ENCODE measurements around the gene AATF.

The AATF gene

GRCh38 chr17:36975922-36976515 lies 27.3 kb downstream of the AATF start:
- Mint-ChIP-seq H3K9me3 (no peaks in the 10 kb centered on the region), H3K4me1 (ENCODE audit: low read depth) (peaks cover 66% of the 10 kb centered on the region), H3K27ac (no peak overlapping the region), H3K27me3 (no peaks in the 10 kb centered on the region), H3K36me3 (ENCODE audit: low read depth) (peaks cover 65% of the 10 kb centered on the region), H3K4me3 (no peak overlapping the region)
- DNase-seq = no peak

GRCh38 chr17:36977066-36977465 lies 28.3 kb downstream of the AATF start:
- H3K9me3 Mint-ChIP-seq = no peaks in the 10 kb centered on the region
- H3K36me3 Mint-ChIP-seq (ENCODE audit: low read depth) = peaks cover 66% of the 10 kb centered on the region
- H3K4me1 Mint-ChIP-seq (ENCODE audit: low read depth) = peaks cover 61% of the 10 kb centered on the region
- H3K27ac Mint-ChIP-seq = no peak overlapping the region
- DNase-seq = no peak
- H3K4me3 Mint-ChIP-seq = no peak overlapping the region
- no peaks in the 10 kb centered on the region for H3K27me3 Mint-ChIP-seq

GRCh38 chr17:36977568-36977967 lies 28.8 kb downstream of the AATF start:
- Mint-ChIP-seq H3K9me3 (no peaks in the 10 kb centered on the region), H3K4me3 (no peak overlapping the region), H3K4me1 (ENCODE audit: low read depth) (peaks cover 57% of the 10 kb centered on the region), H3K36me3 (ENCODE audit: low read depth) (peaks cover 66% of the 10 kb centered on the region), H3K27ac (no peak overlapping the region), H3K27me3 (no peaks in the 10 kb centered on the region)
- no peak for DNase-seq

GRCh38 chr17:36978810-36979564 lies 30.2 kb downstream of the AATF start:
- Mint-ChIP-seq H3K9me3 (no peaks in the 10 kb centered on the region), H3K27me3 (no peaks in the 10 kb centered on the region), H3K4me3 (no peak overlapping the region), H3K36me3 (ENCODE audit: low read depth) (peaks cover 70% of the 10 kb centered on the region), H3K4me1 (ENCODE audit: low read depth) (peaks cover 48% of the 10 kb centered on the region), H3K27ac (no peak overlapping the region)
- no peak for DNase-seq

- DNase-seq = no peak
- Mint-ChIP-seq H3K9me3 (no peaks in the 10 kb centered on the region), H3K4me1 (ENCODE audit: low read depth) (peaks cover 47% of the 10 kb centered on the region), H3K4me3 (no peak overlapping the region), H3K27me3 (no peaks in the 10 kb centered on the region), H3K27ac (no peak overlapping the region), H3K36me3 (ENCODE audit: low read depth) (peaks cover 74% of the 10 kb centered on the region)
Measured at GRCh38 chr17:36979565-36979941, 30.8 kb downstream of the AATF start.

- Mint-ChIP-seq H3K27me3 (no peaks in the 10 kb centered on the region), H3K36me3 (ENCODE audit: low read depth) (peaks cover 71% of the 10 kb centered on the region), H3K4me3 (no peak overlapping the region), H3K27ac (no peak overlapping the region), H3K9me3 (no peaks in the 10 kb centered on the region), H3K4me1 (ENCODE audit: low read depth) (peaks cover 39% of the 10 kb centered on the region)
- DNase-seq = no peak
Measured at GRCh38 chr17:36980280-36980761, 31.6 kb downstream of the AATF start.

- no peak for DNase-seq
- H3K9me3 Mint-ChIP-seq = no peaks in the 10 kb centered on the region
- H3K27me3 Mint-ChIP-seq = no peaks in the 10 kb centered on the region
- peaks cover 16% of the 10 kb centered on the region for H3K4me1 Mint-ChIP-seq (ENCODE audit: low read depth)
- H3K27ac Mint-ChIP-seq = no peak overlapping the region
- no peak overlapping the region for H3K4me3 Mint-ChIP-seq
- H3K36me3 Mint-ChIP-seq (ENCODE audit: low read depth) = peaks cover 81% of the 10 kb centered on the region
Measured at GRCh38 chr17:36983618-36984017, 34.9 kb downstream of the AATF start.

- Mint-ChIP-seq H3K36me3 (ENCODE audit: low read depth) (peaks cover 89% of the 10 kb centered on the region), H3K9me3 (no peaks in the 10 kb centered on the region), H3K27me3 (no peaks in the 10 kb centered on the region), H3K4me3 (no peak overlapping the region), H3K27ac (no peak overlapping the region), H3K4me1 (ENCODE audit: low read depth) (peaks cover 5% of the 10 kb centered on the region)
- DNase-seq = no peak
Measured at GRCh38 chr17:36989173-36989572, 40.4 kb downstream of the AATF start.

- Mint-ChIP-seq H3K27ac (no peak overlapping the region), H3K27me3 (no peaks in the 10 kb centered on the region), H3K36me3 (ENCODE audit: low read depth) (peaks cover 91% of the 10 kb centered on the region)
Measured at GRCh38 chr17:36992701-36993100, 43.9 kb downstream of the AATF start.

GRCh38 chr17:36993227-36993626 lies 44.5 kb downstream of the AATF start:
- Mint-ChIP-seq H3K27me3 (no peaks in the 10 kb centered on the region), H3K4me3 (no peak overlapping the region), H3K36me3 (ENCODE audit: low read depth) (peaks cover 92% of the 10 kb centered on the region), H3K4me1 (ENCODE audit: low read depth) (peaks cover 5% of the 10 kb centered on the region), H3K27ac (no peak overlapping the region), H3K9me3 (no peaks in the 10 kb centered on the region)
- DNase-seq = no peak

More at GRCh38 chr17:36992701-36993100, 43.9 kb downstream of the AATF start:
- Mint-ChIP-seq H3K9me3 (no peaks in the 10 kb centered on the region), H3K4me1 (ENCODE audit: low read depth) (peaks cover 5% of the 10 kb centered on the region), H3K4me3 (no peak overlapping the region)
- DNase-seq = no peak

- no peak for DNase-seq
- Mint-ChIP-seq H3K27me3 (no peaks in the 10 kb centered on the region), H3K36me3 (ENCODE audit: low read depth) (peaks cover 90% of the 10 kb centered on the region), H3K27ac (no peak overlapping the region), H3K4me3 (no peak overlapping the region), H3K4me1 (ENCODE audit: low read depth) (peaks cover 5% of the 10 kb centered on the region), H3K9me3 (no peaks in the 10 kb centered on the region)
Measured at GRCh38 chr17:36994438-36994837, 45.7 kb downstream of the AATF start.

GRCh38 chr17:36999471-36999870 lies 50.7 kb downstream of the AATF start:
- Mint-ChIP-seq H3K36me3 (ENCODE audit: low read depth) (peaks cover 88% of the 10 kb centered on the region), H3K27ac (no peak overlapping the region), H3K9me3 (peaks cover 3% of the 10 kb centered on the region), H3K4me3 (no peak overlapping the region), H3K4me1 (ENCODE audit: low read depth) (no peaks in the 10 kb centered on the region), H3K27me3 (no peaks in the 10 kb centered on the region)
- DNase-seq = no peak

- DNase-seq = no peak
- Mint-ChIP-seq H3K4me1 (ENCODE audit: low read depth) (peaks cover 1% of the 10 kb centered on the region), H3K36me3 (ENCODE audit: low read depth) (peaks cover 67% of the 10 kb centered on the region), H3K27me3 (no peaks in the 10 kb centered on the region), H3K27ac (no peak overlapping the region), H3K9me3 (no peaks in the 10 kb centered on the region), H3K4me3 (no peak overlapping the region)
Measured at GRCh38 chr17:37016780-37017179, 68.0 kb downstream of the AATF start.

GRCh38 chr17:37017404-37017803 lies 68.7 kb downstream of the AATF start:
- Mint-ChIP-seq H3K27me3 (no peaks in the 10 kb centered on the region), H3K4me1 (ENCODE audit: low read depth) (peaks cover 1% of the 10 kb centered on the region), H3K9me3 (no peaks in the 10 kb centered on the region), H3K36me3 (ENCODE audit: low read depth) (peaks cover 69% of the 10 kb centered on the region), H3K27ac (no peak overlapping the region), H3K4me3 (no peak overlapping the region)
- DNase-seq = no peak

- DNase-seq = no peak
- no peak overlapping the region for H3K4me3 Mint-ChIP-seq
- peaks cover 72% of the 10 kb centered on the region for H3K36me3 Mint-ChIP-seq (ENCODE audit: low read depth)
- no peak overlapping the region for H3K27ac Mint-ChIP-seq
- peaks cover 7% of the 10 kb centered on the region for H3K4me1 Mint-ChIP-seq (ENCODE audit: low read depth)
- H3K9me3 Mint-ChIP-seq = no peaks in the 10 kb centered on the region
- H3K27me3 Mint-ChIP-seq = no peaks in the 10 kb centered on the region
Measured at GRCh38 chr17:37019117-37019740, 70.5 kb downstream of the AATF start.

Measured in activated T-cell treated with anti-CD3 and anti-CD28 coated beads, Interleukin-2, amount 50 U/mL, for 24 hours (primary cell).